Raji (cell line): Measurements from ENCODE around the gene LGI4.

ENCODE experiments used
- POLR2A ChIP-seq: IDR thresholded peaks from 2 replicates; pipeline ENCODE4 v1.6.1; 2011; ENCODE audit warnings: low read depth, low read length, control low read depth; ENCODE audit not compliant: insufficient read depth

The LGI4 gene

GRCh38 chr19:35095667-35096368 lies 39.0 kb downstream of the LGI4 start:
- TF ChIP-seq POLR2A = no peak

GRCh38 chr19:35094656-35095055 lies 40.2 kb downstream of the LGI4 start:
- no peak for TF ChIP-seq POLR2A

GRCh38 chr19:35093941-35094647 lies 40.8 kb downstream of the LGI4 start:
- TF ChIP-seq POLR2A = no peak

- no peak for TF ChIP-seq POLR2A
These were observed 41.4 kb downstream of the LGI4 start for GRCh38 chr19:35093430-35093829.

DNA sequence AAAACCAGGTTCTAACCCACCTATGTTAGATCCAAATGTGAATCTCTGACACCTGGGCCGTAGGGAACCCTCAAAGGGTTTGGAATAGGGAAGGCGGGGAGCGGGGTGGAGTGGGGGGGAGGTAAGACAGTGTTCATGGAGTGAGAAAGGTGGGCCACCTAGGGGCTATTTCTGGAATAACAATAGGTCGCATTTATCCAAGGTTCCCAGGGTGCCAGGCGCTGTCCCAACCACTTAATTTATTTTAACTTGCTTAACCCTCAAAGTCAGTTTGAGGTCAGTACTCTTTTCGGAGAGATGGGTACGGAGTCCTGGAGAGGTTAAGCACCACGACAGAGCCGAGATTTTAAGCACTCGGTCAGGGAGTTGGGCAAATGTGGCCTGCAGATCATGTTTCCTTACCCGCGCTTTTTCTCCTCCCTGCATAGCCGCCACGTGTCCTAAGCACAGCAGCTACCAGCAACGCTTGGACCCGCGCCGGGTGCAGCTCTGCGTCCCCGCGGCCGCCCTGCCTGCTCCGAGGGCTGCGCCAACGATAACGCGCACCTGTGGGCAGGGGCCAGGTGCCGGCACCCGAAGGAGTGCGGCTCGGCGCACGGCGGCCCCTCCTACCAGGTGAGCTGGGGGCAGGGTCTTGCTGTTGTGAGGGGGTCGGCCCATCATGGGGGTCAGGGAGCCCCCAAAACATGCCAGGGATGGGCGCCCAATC lies 44.2 kb downstream of the LGI4 start:
- TF ChIP-seq POLR2A = no peak

- TF ChIP-seq POLR2A = no peak
These were observed 44.7 kb downstream of the LGI4 start for GRCh38 chr19:35090160-35090505.

GRCh38 chr19:35089554-35089953 lies 45.3 kb downstream of the LGI4 start:
- TF ChIP-seq POLR2A = no peak

GRCh38 chr19:35088131-35088913 lies 46.5 kb downstream of the LGI4 start:
- no peak for TF ChIP-seq POLR2A

GRCh38 chr19:35087393-35087792 lies 47.5 kb downstream of the LGI4 start:
- TF ChIP-seq POLR2A = no peak

DNA sequence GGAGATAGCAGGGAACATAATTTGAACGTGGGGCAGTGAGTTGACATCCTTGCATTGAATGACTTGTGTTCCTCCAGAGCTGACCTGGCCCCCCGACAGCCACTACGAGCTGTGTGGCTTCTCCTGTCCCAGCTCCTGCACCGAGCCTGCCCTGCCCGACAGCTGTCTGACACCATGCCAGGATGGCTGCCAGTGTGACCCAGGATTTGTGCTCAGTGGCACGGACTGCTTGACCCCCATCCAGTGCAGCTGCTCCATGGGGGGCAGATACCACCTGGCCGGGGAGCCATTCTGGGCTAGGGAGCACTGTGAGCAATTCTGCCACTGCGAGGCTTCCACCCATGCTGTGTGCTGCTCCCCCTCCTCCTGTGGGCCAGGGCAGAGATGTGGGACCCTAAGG lies 48.4 kb downstream of the LGI4 start:
- TF ChIP-seq POLR2A = no peak

DNA sequence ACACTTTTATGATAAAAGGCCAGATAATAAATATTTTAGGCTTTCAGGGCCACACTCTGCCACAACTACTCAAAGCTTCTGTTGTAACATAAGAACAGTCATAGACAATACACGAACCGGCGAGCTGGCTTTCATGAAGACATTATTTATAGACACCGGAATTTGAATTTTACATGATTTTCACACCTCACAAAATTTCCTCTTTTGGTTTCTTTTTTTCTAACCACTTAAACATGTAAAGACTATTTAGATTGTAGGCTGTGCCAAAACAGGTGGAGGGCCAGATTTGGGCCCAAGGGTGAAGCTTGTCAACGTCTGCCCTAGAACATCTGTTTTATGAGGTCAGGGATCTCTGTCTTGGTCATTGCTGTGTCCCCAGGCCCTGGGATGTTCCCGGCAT lies 48.9 kb downstream of the LGI4 start:
- TF ChIP-seq POLR2A = no peak

DNA sequence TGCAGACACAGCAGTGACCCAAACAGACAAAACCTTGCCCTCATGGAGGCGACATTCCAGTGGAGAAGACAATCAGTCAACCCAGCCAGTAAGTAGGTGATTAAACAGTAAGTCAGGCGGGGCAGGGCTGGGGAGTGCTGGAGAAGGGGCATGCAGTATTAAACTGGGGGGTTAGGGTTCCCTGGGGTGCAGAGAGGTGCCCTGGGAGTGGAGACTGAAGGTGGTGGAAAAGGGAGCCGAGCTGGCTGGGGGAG lies 50.4 kb downstream of the LGI4 start:
- no peak for TF ChIP-seq POLR2A

GRCh38 chr19:35083691-35084508 lies 51.0 kb downstream of the LGI4 start:
- no peak for TF ChIP-seq POLR2A

GRCh38 chr19:35081201-35081600 lies 53.7 kb downstream of the LGI4 start:
- TF ChIP-seq POLR2A = no peak

- TF ChIP-seq POLR2A = no peak
These were observed 54.2 kb downstream of the LGI4 start for GRCh38 chr19:35080613-35081170.

GRCh38 chr19:35079826-35080225 lies 55.0 kb downstream of the LGI4 start:
- TF ChIP-seq POLR2A = no peak
